Ecto neural progenitor cell (in vitro differentiated cells): Measurements from ENCODE around the gene PLEKHG4B.
A peak's percentile ranks its signal among the peaks of the same experiment; 100 is the strongest.
"Not testable (repeated sequence)": the region's sequence is repeated elsewhere in the genome, so short reads cannot be mapped to it uniquely, and the experiment has no call there.

ENCODE experiments used
- DNase-seq: peaks from one replicate; pipeline ENCODE4 v3.0.0-alpha.2; 2018; ENCODE audit warnings: low spot score

The PLEKHG4B gene

DNA sequence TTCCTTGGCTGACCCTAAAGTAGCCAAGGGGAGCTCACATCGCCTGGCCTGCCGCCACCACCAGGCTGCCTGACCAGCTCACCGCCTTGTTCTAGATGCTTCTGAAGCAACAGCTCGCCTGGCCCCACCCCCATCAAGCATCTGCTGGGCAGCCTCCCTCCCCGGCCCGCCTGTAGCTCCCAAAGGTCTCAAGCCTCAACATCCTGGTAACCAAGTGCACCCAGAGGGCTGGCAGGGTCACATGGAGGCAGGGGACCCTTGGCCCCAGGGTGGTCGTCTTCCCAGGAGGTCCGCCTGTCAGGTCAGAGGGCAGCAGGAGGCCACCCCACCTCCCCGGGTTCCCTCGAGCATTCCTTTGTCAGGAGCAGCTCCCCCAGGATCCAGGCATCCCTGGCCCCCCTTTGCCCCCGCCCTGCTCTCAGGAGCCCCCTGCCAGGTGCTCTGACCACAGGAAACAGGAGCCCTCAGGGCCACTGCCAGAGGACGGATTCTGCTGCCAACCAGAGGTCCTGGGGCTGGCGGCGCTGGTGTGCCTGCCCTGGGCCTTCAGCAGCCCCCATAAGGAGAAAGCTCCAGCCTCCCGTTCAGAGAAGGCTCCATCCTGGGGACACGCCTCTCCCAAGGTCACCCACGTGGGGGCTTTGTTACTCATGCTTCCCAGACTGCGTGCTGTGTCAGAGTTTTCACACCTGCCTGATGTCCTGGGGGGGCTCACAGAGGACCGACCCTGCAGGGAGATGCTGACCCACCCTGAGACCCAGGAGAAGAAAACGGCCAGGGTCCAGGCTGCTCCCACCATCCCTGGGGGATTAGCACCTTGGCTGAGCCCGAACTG lies 95.9 kb downstream of the PLEKHG4B start:
- no peak for DNase-seq

DNA sequence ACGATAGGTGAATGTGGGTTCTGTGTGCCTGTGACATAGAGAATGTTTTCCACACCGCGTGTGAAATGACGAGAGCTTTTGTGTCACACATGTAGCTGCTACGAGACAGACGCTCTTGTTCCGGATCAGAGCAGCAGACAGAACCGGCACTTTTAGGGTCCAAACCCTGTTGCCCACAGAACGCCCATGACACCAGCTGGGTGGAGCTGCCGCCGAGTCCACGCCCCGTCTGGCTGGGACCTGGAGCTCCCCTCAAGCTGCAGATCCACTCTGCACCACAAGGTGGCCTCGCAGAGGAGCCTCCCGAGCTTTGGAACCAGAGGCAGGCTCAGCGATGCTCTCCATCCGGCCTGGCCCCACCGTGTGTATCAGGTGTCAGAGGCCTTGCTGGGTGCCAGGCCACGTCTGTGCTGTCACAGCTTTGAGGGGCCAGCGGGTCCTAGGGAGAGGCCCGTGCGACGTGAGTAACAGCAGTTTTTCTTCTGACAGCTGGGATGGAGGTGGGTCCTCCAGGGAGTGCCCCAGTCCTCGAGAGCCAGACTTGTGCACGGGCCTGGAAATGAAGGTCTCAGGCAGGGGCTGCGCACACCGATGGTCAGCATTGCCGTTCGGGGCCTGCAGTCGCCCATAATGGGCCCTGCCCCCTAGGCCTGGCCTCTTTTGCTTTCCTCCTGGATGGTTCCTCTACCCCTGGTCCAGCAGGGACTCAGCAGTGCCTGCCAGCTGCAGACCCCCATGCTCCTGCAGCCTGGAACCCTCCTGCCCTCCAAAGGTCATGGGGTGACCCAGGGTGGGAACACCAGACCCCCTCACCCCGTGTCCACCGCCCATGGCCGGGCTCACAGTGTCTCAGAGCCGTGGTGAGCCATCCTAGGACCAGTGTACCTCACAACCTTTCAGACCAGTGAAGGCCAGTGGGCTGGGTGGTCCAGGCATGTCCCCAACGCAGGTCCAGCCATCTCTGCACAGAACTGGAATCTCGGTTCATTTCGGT lies 96.8 kb downstream of the PLEKHG4B start:
- peak; percentile 92 for DNase-seq

DNA sequence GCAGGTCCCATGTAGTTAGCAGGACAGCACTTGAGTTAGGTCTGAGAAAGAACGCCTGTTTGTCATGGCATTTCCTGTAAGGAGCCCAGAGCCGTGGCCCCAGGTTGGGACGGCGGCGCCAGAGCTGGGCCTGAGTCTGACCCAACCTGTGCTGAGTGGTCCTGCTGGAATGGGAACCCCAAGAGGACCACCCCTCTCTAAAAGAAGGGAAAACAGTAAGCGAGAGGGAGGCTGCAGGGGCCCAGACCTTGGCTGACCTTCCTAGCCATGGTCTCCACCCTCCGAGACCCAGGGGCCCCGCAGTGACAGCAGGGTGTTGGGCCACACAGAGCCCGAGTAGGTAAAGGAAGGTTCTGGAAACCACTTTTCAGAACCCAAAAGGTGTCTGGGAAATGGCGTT lies 97.5 kb downstream of the PLEKHG4B start:
- no peak for DNase-seq

DNA sequence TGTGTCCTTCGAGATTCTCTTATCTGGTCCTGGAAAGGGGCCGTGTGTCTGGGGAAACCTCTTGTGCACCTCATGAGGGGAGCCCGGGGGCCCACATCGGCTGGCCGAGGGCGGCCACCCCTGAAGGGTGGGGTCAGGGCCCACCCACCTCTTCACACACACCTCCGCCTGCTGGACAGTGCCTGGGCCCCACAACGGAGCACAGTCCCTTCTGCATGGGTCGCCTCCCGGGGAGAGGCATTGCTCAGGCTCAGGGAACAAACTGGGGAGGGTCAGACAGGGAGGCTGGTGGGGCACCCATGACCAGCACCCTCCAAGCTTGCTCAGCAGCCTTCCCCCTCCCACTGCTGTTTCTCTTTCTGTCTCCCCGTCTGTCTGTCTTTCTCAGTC lies 98.0 kb downstream of the PLEKHG4B start:
- DNase-seq, result no peak

DNA sequence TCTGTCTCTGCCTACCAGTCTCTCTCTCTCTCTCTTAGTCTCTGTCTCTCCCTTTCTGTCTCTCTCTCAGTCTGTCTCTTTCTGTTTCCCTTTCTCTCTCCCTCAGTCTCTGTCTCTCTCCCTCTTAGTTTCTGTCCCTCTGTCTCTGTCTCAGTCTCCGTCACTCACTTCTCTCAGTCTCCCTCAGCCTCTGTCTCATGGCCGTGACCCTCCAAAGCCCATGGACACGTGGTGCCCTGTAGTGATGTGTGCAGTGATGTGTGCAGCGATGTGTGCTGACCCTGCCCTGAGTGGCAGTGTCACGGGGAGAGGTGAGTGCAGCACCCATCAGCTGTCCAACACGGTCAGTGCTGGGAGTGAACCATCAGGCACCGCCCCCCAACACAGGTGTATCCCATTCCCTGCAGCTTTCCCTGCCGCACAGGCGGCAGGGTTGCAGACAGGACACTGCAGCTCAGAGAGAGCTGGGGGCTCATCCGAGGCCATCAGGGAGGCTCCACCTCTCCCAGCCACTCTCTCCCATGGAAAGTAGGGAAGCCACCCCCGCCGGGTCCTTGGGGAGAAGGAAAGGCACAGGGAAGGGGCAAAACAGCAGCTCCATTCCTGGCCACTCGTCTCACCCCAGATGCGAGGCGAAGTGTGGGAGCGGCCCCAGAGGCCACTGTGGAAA lies 98.5 kb downstream of the PLEKHG4B start:
- DNase-seq, result no peak

DNA sequence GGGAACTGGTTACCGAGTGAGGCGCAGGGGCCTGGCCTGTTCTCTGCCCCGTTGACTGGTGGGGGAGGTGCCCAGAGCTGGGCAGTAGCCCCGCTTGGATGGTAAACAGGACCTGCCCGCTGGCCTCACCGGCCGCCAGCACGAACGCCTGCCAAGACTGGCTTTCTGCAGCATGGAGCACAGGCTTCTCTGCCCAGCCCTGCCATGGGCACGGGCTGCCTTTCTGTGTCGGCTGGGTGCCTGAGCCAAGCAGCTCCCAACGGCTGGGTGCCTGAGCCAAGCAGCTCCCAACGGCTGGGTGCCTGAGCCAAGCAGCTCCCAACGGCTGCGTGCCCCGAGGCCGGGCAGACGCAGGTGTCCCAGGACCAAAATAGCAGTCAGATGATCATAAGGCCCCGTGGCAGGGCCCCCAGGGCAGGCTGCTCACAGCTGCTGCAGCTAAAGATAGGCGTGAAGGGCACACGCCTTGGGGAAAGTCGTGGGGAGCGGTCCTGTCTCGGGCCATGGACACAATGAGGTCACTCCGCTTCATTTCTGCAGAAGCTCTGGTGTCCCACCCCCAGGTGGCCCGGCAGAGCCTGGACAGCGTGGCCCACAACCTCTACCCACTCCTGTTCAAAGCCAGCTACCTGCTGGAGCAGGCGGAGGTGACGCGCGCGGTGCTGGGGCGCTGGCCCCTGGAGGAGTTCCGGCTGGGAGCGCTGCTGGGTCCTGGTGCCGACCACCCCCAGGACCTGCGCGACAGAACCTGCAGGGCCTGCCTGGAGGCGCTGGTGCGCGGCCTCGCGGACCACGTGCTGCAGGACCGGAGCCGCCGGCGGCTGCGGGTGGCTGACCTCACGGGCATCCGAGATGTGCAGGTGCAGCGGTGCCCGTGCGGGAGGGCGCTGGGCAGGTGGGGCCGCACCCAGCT lies 99.3 kb downstream of the PLEKHG4B start, which contains the start of gene LRRC14B:
Gene LRRC14B (plus strand): TSS at position 460 of the 913 bp plus-strand sequence. CDS start 44 bp downstream, at position 504.
- no peak for DNase-seq

DNA sequence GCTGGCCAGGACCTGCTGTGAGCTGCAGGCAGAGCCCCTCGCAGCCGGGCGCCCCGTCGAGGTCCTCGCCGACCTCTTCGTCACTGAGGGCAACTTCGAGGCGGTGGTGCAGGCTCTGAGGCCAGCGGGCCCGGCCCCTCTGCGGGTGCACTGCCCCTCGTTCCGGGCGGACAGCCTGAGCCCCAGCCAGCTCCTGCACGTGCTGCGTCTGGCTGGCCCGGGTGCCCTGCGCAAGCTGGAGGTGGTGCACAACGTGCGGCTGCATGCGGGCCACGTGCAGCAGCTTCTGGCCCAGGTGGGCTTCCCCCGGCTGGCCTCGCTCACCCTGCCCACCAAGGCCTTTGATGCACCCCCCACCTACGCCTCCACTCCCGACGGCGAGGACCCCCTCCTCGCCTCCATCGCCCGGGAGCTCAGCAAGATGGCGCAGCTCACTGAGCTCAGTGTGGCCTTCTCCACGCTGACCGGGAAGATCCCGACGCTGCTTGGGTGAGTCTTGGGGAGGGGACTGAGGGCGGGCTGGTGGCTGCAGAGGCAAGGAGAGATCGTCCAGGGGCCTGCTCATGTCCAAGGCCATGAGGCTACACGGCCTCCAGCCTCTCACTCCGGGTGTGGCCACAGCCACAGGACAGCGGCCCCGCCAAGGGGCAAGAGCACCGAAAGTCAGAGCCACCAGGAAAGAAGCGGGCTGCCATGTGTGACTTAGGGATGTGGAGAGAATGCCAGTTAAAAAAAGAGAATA lies 100.2 kb downstream of the PLEKHG4B start:
- no peak for DNase-seq

DNA sequence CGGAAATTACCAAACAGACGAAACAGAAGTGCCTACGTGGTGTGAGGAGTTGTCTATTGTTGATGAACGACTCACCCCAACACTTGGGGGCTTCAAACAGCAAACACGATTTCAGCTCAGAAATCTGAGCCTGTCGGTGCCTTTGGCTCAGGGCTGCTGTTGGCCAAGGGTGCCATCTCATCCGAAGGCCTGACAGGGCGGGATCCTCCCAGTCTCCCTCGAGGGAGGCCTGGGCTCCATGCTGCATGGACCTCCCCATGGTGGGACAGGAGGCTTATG lies 100.7 kb downstream of the PLEKHG4B start:
- DNase-seq, result no peak

DNA sequence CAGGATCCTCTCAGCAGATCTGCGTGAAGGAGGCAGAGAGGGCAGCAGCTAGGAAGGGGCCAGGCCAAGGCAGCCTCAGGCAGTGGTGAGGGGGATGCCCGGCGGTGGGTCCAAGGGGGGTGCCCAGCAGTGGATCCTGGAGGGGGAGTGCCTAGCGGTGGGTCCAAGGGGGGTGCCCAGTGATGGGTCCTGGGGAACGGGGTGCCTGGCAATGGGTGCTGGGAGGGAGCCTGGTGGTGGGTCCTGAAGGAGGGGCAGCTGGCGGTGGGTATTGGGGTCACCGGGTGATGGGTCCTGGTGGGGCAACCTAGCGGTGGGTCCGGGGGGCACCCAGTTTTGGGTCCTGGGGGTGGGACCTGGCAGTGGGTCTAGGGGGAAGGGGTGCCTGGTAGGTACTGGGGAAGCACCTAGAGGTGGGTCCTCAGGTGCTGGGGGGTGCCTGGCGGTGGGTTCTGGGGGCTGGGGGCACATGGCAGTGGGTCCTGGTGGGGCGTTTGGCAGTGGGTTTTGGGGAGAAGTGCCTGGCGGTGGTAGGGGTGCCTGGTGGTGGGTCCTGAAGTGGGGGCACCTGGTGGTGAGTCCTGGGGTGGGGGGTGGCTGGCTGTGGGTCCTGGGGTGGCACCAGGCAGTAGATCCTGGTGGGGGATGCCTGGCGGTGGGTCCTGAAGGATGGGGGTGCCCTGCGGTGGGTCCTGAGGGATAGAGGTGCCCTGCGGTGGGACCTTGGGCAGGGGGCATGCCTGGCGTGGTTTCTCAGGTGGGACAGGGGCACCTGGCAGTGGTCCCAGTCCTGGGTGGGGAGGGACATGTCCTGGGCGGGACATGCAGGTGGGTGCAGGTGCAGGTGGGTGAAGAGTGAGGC lies 101.2 kb downstream of the PLEKHG4B start:
- DNase-seq, result no peak

DNA sequence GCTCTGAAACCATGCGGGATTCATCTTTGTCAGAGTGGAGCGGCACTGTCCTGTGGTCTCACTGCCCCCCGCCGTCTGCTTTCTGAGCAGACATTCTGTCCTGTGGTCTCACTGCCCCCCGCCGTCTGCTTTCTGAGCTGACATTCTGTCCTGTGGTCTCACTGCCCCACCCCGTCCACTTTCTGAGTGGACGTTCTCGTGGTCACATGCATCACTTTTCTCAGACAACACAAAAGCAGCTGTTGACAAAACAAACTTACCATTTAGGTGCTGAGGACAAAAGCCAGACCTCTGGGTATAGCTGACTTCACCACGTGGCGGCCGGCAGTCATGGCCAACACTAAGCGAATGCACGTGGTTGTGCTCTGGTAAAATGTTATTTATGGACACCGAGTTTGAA lies 102.1 kb downstream of the PLEKHG4B start:
- DNase-seq, result no peak

DNA sequence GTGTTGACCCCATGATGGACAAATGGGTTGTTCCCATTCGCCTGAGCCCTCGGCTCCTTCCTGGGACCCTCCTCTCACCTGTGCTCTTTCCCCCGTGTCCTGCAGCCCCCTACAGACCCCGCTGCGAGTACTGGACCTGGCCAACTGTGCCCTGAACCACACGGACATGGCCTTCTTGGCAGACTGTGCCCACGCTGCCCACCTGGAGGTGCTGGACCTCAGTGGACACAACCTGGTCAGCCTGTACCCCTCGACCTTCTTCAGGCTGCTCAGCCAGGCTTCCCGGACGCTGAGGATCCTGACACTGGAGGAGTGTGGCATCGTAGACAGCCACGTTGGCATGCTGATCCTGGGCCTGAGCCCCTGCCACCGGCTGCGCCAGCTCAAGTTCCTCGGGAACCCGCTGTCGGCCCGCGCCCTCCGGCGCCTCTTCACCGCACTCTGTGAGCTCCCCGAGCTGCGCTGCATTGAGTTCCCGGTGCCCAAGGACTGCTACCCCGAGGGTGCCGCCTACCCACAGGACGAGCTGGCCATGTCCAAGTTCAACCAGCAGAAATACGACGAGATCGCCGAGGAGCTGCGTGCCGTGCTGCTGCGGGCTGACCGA lies 102.7 kb downstream of the PLEKHG4B start:
- DNase-seq, result no peak

DNA sequence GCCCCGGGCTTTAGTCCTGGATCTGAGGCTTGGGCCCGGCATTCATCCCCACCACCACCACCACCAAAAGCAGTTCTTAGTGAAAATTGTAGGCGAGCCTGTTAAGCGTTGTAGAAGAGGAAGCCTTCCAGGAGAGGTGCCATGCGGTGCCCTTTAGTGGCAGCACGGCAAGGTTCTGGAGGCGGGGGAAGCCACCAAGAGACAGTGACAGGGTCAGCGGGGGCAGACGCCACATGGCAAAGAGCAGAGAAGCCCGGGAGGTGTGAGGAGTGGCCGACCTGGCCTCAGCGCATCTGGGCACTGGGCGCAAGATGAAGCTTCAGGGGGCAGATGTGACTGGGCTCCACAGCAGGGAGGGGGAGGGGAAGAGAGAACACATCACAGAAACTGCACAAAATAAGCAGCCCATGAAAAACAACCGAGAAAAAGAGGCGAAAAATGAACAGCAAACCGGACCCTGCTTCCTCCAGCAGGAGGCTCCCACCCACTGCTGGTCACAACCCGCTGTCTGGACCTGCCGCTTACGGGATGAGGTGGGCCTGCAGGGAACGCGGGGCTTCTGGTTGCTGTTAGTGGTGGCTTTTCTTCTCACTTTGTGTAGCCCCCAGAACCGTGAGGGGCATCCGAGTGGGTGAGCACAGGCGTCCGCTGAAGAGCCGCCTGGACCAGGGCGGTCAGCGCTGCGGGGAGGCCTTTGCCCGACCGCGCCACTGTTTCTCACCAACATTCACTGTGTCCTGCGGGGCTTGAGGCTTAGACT lies 103.6 kb downstream of the PLEKHG4B start:
- no peak for DNase-seq

DNA sequence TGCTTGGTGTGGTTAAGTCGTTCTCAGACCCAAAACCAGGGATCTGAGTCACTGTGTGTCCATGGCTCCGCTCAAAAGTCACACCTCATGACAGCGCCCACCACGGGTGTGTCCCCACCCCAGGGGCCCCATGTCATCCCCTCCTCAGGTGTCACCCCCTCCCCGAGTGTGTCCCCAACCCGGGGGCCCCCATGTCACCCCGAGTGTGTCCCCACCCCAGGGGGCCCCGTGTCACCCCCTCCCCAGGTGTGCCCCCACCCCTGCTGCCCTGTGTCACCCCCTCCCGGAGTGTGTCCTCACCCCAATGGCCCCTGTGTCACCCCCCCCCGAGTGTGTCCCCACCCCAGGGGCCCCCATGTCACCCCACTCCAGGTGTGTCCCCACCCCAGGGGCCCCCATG lies 104.4 kb downstream of the PLEKHG4B start:
- no peak for DNase-seq

DNA sequence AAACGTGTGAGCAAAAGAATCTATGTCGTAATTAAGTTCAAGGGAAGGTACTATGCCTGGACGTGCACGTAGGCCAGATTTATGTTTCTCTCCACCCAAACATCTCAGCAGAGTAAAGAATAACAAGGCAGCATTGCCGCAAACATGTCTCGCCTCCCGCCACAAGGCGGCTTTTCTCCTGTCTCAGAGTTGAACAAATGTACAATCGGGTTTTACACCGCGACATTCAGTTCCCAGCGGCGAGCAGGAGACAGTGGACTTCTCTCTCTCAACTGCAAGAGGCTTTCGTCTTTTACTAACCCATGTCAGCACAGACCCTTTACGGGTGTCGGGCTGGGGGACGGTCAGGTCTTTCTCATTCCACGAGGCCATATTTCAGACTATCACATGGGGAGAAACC lies 105.1 kb downstream of the PLEKHG4B start:
- DNase-seq, result not testable (repeated sequence)

DNA sequence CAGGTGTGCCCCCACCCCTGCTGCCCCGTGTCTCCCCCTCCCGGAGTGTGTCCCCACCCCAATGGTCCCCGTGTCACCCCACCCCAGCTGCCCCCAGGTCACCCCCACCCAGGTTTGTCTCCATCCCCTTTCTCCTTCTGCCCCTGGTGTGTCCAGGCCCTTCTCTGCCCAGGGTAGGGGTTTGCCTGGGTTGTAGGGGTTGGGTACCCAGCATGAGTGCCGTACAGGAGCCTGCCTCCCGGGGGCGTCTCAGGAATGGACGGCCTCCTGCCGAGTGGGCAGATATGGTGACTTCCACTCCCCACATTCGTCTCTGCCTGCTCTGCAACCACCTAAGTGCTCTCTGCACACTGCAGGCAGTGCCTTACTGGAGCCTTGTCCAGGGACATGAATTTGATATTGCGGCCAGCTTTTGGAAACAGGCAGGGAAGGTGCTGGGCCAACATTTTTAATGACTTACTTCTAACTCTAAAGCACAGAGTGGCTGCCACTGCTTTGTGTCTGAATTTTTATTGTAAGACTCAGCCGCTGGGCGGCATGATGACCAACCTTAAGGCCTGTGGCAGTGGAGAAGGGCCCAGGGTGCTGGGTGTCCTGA lies 106.0 kb downstream of the PLEKHG4B start:
- DNase-seq, result no peak

DNA sequence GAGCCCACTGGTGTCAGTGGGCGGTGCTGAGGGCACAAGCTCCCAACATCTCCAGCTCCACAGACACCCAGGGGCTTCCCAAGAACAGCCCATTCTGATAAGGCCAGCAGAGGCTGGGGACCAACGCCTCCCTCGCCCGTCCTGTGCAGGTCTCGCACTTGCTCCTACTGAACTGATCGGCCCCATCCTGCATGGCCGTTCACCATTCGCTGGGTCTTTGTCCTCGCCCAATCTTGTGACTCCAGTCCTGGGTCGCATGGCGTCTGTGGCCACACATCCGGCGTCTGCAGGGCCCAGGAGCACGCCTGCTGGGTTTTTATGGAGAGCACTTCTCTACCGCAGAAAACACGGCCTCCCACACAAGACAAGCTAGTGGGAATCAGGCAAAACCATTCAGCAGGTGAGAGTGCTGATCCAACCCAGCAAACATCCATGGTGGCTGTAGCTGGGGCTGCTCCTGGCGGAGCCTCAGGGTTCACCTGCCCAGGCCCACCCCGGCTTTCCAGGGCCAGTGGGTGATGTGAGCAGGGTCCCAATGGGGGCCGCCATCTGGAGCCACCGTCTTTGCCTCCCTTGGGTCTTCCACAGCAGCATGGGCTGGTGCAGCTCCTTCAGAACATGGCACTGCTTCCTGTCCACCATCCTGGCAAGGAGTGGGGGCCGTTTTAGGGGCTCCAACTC lies 106.7 kb downstream of the PLEKHG4B start:
- no peak for DNase-seq

DNA sequence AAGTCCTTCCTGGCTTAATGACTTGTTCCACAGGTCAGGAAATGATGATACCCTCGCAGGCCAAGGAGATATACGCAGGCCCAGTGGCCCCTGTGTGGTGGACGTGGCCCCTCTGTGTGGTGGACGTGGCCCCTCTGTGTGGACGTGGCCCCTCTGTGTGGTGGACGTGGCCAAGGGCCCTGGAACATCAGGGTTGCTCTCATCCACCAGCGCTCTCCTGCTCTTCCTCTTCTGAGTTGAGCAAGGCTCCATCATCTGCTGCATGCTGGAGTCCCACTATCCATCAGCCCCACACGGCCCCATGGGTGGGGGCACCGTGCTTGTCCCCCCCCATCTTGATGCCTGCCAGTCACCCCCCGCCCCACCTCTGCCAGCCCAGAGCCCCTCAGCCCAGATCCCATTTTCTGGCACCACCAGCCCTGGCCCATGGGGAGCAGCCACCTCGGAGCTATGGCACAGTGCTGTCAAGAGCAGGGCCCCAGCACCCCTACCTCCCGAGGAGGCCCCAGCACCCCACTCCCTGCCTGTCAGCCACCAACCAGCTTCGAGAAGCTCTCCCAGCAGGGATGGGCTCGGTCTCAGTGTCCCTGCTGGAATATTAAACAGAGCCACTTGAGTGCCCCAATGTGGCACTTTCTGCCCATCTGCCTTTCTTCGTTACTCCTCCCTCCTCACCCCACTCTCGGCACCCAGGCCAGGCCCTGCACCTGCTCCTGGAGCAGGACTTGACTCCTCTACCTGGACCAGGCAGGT lies 107.4 kb downstream of the PLEKHG4B start:
- DNase-seq, result no peak
